GM19452 (cell line): ENCODE data around the gene REV3L.
"Not testable (repeated sequence)": the region's sequence is repeated elsewhere in the genome, so short reads cannot be mapped to it uniquely, and the experiment has no call there.

Experiments
- ATAC-seq: cut with Tn5 transposase; IDR thresholded peaks from one replicate; pipeline ENCODE4 v1.9.1; 2021; ENCODE audit not compliant: unreplicated experiment

The REV3L gene

GRCh38 chr6:111306104-111306888, 176.7 kb downstream of the REV3L start:
- ATAC-seq, result no peak

DNA sequence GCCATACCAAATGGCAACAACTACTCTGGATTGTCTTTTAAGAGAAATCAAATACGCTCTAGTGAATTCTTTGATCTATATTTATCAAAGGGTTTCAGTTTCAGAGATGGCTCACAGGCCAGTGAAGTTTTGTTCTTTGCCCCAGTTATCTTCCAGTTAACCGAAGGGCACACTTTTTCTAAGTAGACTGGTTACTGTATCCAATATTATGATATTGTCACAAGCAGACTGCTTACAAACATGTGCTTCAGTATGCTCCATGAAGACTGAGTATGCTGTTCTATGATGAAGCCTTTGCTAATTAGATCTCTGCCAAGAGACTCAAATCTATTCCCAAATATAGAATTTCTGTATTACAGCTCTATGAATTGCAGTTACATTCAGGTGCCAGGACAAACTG, 181.1 kb downstream of the REV3L start:
- ATAC-seq, result no peak

DNA sequence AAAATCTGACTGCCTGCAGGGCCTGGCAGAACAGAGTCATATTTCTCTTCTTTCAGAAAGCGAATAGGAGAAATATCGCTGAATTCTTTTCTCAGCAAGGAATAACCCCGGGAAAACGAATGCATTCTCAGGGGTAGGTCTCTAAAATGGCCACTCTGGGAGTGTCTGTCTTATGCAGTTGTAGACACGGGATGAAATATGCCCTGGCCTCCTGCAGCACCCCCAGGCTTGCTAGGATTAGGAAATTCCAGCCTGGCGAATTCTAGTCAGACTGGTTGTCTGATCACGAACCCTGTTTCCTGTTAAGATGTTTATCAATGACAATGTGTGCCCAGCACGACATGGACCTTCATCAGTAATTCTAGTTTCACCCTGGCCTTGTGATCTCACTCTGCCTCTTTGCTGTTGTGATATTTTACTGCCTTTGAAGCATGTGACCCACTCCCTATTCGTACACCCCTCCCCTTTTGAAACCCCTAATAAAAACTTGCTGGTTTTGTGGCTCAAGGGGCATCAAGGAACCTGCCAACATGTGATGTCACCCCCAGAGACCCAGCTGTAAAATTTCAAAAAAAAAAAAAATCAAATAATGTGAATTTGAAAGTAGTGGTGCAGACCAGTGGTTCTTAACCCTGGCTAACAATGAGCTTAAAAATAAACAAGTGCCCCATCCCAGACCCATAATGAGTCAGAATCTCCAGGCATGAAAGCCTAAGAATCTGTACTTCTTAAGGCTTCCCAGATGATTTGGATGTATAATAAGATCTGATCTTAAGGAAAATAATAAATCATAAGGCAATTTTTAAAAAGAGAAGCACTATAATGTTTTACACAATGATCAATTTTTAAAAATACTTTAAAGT, 181.8 kb downstream of the REV3L start:
- not testable (repeated sequence) for ATAC-seq

DNA sequence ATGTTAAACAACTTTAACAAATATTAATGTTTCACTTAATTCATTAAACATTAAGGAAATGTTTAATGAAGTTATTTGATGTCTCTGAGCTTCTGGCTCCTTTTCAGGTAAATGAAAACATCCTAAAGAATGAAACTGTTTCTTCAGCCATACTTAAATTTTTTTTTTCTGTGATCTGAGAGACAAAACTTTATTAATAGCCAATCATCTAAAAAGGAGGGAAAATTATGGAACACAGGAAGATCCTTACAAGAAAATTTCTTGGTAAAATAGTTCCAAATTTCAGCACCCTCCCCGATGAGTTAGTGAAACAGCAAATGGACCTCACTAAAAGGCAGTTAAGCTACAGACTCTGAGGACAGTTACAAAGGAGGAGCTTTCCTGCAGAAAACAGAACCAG, 185.2 kb downstream of the REV3L start:
- no peak for ATAC-seq

- ATAC-seq, result no peak
These were observed 188.5 kb downstream of the REV3L start for GRCh38 chr6:111294374-111294967.

DNA sequence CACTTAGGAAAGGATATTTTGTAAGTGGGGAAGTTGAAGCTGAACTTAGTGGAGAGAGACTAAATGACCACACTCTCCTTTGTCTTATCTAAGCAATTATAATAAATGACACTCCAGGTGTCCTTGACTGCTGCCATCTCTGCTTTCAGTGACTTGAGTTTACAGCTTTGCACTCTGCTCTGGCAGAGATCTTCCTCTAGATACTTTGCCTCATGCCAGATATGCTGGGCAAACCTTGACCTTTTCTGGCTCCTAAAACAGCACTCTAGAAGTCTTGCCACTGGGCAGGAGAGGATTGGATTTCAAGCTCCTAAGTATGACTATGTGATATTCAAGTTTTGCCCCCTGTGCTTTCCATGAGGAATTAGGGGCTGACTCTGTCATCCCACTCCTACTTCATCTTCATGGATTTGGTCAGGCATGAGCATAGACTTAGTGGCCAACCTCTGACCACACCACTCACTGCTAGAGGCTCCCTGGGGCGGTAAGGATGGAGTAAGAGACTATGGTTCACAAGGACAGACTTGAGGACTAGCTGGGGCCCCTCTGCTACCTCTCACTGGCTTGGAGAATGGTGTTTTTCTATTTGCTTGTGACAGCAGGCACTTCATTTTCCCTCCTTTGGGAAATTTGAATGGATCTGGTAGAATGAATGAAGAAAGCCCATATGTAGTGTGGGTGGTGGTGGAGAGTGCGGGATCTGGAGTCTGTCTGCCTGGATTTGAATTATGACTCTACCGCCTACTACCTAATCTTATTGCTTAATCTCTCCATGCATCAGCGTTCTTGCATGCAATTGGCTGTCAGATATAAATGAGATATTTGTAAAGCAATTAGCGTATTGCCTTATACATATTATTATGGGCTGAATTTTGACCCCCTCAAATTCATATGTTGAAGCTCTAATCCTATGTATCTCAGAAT, 191.4 kb downstream of the REV3L start:
- no peak for ATAC-seq

- ATAC-seq, result peak; percentile 89
These were observed 192.2 kb downstream of the REV3L start for GRCh38 chr6:111290689-111291335.

DNA sequence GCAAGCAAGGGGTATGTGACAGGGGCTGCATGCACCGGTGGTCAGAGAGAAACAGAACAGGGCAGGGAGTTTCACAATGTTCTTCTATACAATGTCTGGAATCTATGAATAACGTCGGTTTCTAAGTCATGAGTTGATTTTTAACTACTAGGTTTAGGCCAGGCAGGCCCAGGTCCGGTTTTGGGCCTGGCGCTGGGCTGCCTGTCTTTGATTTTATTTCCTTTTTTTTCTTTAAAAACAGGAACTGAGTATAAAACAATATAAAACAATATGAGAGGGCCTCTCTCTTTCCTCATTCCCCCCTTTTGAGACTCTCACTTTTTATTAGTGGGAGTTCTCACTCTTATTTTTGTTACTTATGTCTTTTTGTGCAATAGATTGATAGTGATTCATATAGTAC, 198.7 kb downstream of the REV3L start:
- ATAC-seq, result not testable (repeated sequence)

GRCh38 chr6:111283707-111284106, 199.3 kb downstream of the REV3L start:
- ATAC-seq, result no peak

- no peak for ATAC-seq
These were observed 200.5 kb downstream of the REV3L start for GRCh38 chr6:111282515-111282914.

GRCh38 chr6:111280445-111280955, 202.5 kb downstream of the REV3L start:
- ATAC-seq, result no peak

DNA sequence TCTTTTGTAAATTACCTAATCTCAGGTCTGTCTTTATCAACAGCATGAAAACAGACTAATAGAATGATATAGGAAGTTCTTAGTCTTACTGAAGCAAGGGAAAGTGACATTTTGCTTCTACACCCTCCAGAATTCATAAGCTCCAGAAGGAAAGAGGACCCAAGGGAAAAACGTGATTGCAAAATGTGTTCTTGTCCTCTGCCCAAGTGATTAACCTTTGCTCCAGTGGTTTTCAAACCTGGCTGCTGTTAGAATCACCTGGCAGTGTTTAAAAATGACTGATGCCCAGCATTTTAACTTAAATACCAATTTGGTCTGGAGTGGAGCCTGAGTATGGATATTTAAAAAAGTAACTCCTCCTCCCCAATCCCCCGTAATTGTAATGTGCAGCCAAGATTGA, 204.3 kb downstream of the REV3L start:
- no peak for ATAC-seq

- ATAC-seq, result no peak
These were observed 205.2 kb downstream of the REV3L start for GRCh38 chr6:111277819-111278218.

DNA sequence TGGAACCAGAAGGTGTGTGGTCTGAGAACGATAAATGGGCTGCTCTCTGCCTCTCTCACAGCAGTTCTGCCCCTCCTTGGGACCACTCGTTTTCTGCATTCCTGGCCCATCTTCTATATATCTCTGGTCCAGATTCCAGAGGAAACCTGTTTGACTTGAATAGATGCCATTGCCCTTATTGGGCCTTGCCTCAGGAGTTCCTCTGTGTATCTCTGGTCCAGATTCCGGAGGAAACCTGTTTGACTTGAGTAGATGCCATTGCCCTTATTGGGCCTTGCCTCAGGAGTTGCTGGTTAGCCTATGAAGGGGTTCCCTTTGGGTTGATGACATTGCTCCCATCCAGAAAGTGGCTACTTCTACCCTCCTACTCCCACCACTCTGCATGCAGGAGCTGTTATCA, 206.3 kb downstream of the REV3L start:
- no peak for ATAC-seq

GRCh38 chr6:111276335-111276734, 206.7 kb downstream of the REV3L start:
- ATAC-seq, result no peak

DNA sequence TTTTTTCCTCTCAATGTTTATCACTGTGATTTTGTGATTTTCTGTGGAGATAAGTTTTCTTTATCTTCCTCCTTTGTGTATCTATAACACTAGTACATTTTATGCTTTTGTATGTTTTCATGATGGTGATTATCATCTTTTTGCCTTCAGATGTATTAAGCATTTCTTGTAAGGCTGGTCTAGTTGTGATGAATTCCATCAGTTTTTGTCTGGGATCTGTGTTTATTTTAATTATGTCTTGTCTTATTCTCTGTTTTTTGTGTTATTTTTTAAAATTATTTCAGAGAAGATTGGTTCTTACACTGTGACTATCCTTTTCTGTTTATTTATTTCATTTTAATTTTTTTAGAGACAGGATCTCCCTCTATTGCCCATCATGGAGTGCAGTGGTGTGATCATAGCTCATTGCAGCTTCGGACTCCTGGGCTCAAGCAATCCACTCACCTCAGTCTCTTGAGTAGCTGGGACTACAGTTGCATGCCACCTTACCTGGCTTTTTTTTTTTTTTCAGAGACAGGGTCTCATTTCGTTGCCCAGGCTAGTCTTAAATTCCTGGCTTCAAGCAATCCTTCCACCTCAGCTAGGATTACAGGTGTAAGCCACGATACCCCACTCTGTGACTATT, 208.3 kb downstream of the REV3L start:
- ATAC-seq, result no peak

- no peak for ATAC-seq
These were observed 212.9 kb downstream of the REV3L start for GRCh38 chr6:111270121-111270520.

DNA sequence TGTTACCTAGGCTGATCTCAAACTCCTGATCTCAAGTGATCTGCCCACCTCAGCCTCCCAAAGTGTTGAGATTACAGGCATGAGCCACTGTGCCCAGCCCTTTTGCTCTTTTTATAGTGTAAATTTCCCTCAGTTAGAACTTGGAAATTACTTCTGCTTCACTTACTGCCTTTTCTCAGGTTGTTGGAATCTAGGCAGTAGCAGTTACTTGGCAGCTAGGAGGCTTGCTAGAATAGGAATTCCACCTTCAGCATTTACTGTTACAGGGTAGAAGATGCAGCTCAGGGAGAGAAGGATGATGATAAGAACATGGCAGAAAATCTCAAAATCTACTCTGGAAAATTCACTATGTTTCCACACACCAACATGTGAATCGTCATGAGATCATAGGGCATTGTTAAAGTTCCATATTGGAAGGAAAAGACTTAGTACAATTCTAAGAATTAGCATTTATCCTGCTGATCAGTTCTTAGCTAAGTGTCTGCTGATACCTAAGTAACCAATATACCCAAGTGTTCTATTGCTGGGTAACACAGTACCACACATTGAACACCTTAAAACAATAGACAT, 213.5 kb downstream of the REV3L start:
- ATAC-seq, result no peak

GRCh38 chr6:111267764-111268333, 215.2 kb downstream of the REV3L start:
- no peak for ATAC-seq
